Testis (tissue), 3 donors: Measurements from ENCODE around the gene OAF. TPM values are rescaled to one million over a fixed set of nuclear protein-coding genes. Genes with fewer than 3 reads are reported as not detected.
"Not testable (repeated sequence)": the region's sequence is repeated elsewhere in the genome, so short reads cannot be mapped to it uniquely, and the experiment has no call there.

Experiments used
- DNase-seq: peaks from one replicate; pipeline ENCODE4 v3.0.0-alpha.2; 2019
- H3K27ac ChIP-seq, 2 donors: fragments of 200-600 bp; sonication (generic); one replicate each; pipeline ENCODE4 v1.5.1; 2019
- H3K27me3 ChIP-seq: fragments of 200-600 bp; sonication (generic); one replicate; pipeline ENCODE4 v1.5.1; 2019
- H3K36me3 ChIP-seq: fragments of 200-600 bp; sonication (generic); one replicate; pipeline ENCODE4 v1.5.1; 2017; ENCODE audit warnings: low read depth; ENCODE audit errors: missing control alignments
- H3K4me1 ChIP-seq: fragments of 200-600 bp; sonication (generic); one replicate; pipeline ENCODE4 v1.5.1; 2019
- H3K4me3 ChIP-seq, 2 donors: fragments of 200-600 bp; sonication (generic); one replicate each; pipeline ENCODE4 v1.5.1; 2017 to 2019
- H3K9me3 ChIP-seq: fragments of 200-600 bp; sonication (generic); one replicate; pipeline ENCODE4 v1.5.1; 2017
- POLR2A ChIP-seq: fragments of 450-650 bp; IDR thresholded peaks from one replicate; pipeline ENCODE4 v1.6.1; 2017; ENCODE audit warnings: antibody characterized with exemption, mild to moderate bottlenecking, moderate library complexity
- WGBS, 2 donors: methylation state at CpG; one replicate each; pipeline ENCODE4 v1.1.5; 2018; 5-methylcytosine and 5-hydroxymethylcytosine counted together
- intact Hi-C: fragments of 100-400 bp; cut with DNase I; formaldehyde crosslinking; loops from one replicate; pipeline ENCODE4 v1.15.1; 2023; ENCODE audit warnings: low total_unique reads
- polyA plus RNA-seq: library from polyadenylated mRNA; stranded (reverse); fragments of 350-450 nt; fragmentation: Illumina TruSeq; extraction: RNeasy Lipid Tissue Mini Kit (QIAGEN cat#74804); gene quantifications from one replicate; pipeline ENCODE4 v1.2.3, GENCODE V29; 2014; ENCODE audit warnings: low read depth, low replicate concordance; ENCODE audit not compliant: insufficient read depth
- total RNA-seq, 2 donors: library from RNA; depleted of rRNA; stranded (reverse); fragments of >200 nt; gene quantifications; one replicate each; pipeline ENCODE4 v1.2.3, GENCODE V29; 2016
- TF ChIP-seq, protein P1 (sequence below), 3 experiments: fragments of 450-650 bp in 2 of 3; fragments of 200-600 bp in 1 of 3; sonication (generic) in 1 of 3; IDR thresholded peaks; one replicate each; pipeline ENCODE4 v1.5.1; 2016 to 2019; ENCODE audit warnings: antibody characterized with exemption in 3 of 3, mild to moderate bottlenecking in 2 of 3, moderate library complexity in 1 of 3

The OAF gene
- total and polyA plus RNA-seq, 3 donors from 2014 or later, result 8.5 to 22.6 (median 11.0) TPM

DNA sequence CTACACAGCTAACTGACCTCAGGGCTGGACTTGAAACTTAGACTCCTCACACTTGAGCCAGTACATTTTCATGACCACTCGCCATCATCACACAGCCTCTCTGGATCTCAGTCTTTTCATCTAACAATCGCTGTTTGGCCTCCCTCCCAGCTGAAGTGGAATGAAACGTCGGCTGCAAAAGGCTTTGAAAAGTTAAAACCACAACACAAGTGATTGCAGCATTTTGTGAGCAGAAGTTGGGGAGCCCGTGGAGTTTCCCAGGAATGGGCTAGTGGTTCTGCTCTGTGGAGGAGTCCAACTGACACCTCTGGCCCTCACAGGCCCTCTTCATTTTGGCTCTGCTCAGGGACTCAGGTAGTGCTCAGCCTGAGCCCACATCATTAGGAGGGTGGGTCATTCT, 37.0 kb upstream of the OAF start:
- Histone ChIP-seq H3K36me3 (no peaks in the 10 kb centered on the region), H3K9me3 (no peaks in the 10 kb centered on the region), H3K4me3 (no peak overlapping the region), H3K27me3 (no peaks in the 10 kb centered on the region), H3K4me1 (peaks cover 2% of the 10 kb centered on the region), H3K27ac (no peak overlapping the region)
- no peak for TF ChIP-seq POLR2A
- intact Hi-C loops, result loop anchor here (5.0 kb wide), 1 partner anchor 53 kb away; no protein-coding TSS in a partner anchor
- 60 to 70% methylated on average over 5 of the region's 5 CpGs for WGBS, 2 donors
- DNase-seq, result no peak

DNA sequence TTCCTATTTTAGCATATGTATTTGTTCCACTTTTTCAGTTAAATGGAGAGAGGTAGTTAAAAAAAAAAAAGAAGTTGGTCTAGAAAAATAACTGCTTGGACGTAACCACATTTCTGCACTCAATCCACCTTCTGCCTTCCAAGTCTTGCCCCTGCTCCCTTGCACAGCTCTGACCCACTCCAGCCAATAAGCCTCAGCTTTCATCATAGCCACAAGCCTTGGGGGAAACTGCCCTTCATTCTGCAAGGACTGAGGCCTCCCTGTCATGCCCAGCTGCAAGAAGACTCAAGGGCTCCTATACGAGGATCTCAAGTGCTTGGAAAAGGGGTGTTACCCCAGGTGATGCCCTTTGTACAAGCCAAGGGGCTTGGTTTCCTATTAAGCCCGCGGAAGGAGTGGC, 36.0 kb upstream of the OAF start:
- no peaks in the 10 kb centered on the region for H3K27me3 ChIP-seq
- DNase-seq, result no peak
- no peaks in the 10 kb centered on the region for H3K9me3 ChIP-seq
- H3K4me3 ChIP-seq, result no peak overlapping the region
- H3K4me1 ChIP-seq, result no peaks in the 10 kb centered on the region
- H3K27ac ChIP-seq, result no peak overlapping the region
- intact Hi-C loops, result loop anchor here (5.0 kb wide), 2 partner anchors 42 to 52 kb away; no protein-coding TSS in a partner anchor
- TF ChIP-seq, protein P1, sequence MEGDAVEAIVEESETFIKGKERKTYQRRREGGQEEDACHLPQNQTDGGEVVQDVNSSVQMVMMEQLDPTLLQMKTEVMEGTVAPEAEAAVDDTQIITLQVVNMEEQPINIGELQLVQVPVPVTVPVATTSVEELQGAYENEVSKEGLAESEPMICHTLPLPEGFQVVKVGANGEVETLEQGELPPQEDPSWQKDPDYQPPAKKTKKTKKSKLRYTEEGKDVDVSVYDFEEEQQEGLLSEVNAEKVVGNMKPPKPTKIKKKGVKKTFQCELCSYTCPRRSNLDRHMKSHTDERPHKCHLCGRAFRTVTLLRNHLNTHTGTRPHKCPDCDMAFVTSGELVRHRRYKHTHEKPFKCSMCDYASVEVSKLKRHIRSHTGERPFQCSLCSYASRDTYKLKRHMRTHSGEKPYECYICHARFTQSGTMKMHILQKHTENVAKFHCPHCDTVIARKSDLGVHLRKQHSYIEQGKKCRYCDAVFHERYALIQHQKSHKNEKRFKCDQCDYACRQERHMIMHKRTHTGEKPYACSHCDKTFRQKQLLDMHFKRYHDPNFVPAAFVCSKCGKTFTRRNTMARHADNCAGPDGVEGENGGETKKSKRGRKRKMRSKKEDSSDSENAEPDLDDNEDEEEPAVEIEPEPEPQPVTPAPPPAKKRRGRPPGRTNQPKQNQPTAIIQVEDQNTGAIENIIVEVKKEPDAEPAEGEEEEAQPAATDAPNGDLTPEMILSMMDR (IDR thresholded peaks at IDR 0.05), result no peak
- no peak for TF ChIP-seq POLR2A
- WGBS, 2 donors, result 90 to 95% methylated on average over 4 of the region's 4 CpGs
- no peaks in the 10 kb centered on the region for H3K36me3 ChIP-seq

DNA sequence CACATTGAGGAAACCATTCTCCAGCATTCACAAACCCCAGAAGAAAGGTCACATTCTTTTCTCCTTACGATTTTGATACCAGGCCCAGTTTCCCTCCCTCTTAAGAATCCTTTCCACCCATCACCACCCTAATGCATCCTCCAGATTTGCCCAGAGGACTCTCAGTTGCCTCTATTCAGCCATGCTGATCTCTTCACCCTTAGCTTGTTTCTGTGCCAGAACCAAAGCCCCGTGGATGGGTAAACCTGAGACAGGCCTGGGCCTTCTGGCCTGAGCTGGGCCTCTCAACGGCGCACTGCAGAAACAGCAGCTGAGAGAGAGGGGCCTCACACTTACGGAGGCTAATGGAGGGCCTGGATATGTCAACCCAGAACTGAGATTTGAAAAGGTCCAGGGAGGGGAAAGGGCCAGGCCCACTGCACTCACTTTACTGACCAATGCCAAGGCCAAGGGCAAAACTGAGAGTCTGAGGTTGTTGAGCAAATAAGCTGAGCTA, 32.2 kb upstream of the OAF start:
- Histone ChIP-seq H3K27ac (no peak overlapping the region), H3K36me3 (no peaks in the 10 kb centered on the region), H3K4me1 (no peaks in the 10 kb centered on the region), H3K9me3 (no peaks in the 10 kb centered on the region), H3K27me3 (no peaks in the 10 kb centered on the region), H3K4me3 (no peak overlapping the region)
- DNase-seq, result no peak
- TF ChIP-seq POLR2A, result no peak
- TF ChIP-seq, protein P1 (IDR thresholded peaks at IDR 0.05), result no peak
- WGBS, 2 donors, result 80 to 90% methylated on average over 3 to 5 of the region's 5 CpGs
- intact Hi-C loops, result loop anchor here (5.0 kb wide), 1 partner anchor 39 kb away; no protein-coding TSS in a partner anchor

DNA sequence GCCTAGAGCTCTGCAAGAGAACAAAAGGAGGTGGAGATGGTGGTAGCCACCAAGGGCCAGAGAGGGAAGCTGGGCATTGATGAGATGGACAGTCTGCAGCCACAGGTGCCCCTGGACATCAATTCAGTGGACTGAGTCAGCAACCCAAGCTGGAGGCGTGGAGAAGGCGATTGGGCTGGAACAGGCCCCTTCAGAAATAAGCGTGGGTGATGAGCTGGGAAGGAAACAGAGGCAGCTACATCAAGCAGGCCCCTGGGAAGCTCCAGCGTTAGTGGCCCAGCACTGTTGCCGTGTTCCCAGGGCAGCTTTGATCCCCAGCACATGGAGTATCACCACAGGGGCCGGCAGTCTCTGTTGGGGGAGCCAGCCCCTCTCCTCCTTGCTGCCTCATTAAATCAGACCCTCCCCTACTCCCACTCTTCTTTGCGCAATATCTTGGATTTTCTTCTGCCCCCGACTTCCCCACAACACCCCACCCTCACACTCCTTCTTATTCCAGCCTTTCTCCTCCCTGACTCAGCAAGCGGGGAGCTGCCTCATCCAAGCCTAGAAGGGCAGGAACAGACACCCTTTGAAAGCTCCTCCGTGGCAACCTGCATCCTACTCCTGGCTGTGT, 31.7 kb upstream of the OAF start:
- Histone ChIP-seq H3K27me3 (no peaks in the 10 kb centered on the region), H3K27ac (no peak overlapping the region), H3K9me3 (no peaks in the 10 kb centered on the region), H3K4me3 (no peak overlapping the region), H3K4me1 (no peaks in the 10 kb centered on the region), H3K36me3 (no peaks in the 10 kb centered on the region)
- WGBS, 2 donors, result 88 to 89% methylated on average over 10 of the region's 10 CpGs
- TF ChIP-seq, protein P1 (IDR thresholded peaks at IDR 0.05), result no peak
- no peak for TF ChIP-seq POLR2A
- intact Hi-C loops, result loop anchor here (5.0 kb wide), 1 partner anchor 38 kb away; no protein-coding TSS in a partner anchor
- no peak for DNase-seq

DNA sequence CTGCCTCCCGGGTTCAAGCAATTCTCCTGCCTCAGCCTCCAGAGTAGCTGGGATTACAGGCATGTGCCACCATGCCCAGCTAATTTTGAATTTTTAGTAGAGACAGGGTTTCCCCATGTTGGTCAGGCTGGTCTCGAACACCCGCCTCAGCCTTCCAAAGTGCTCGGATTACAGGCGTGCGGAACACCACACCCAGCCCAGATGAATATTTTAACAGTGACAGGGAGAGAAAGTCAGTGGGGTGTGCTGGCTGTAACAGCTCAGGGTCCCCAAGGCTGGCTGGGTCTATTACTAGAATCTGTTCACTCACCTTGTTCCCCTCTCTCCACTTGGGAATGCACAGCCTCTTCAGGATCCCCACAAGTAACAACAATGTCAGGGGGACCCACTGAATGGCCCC, 30.8 kb upstream of the OAF start:
- H3K36me3 ChIP-seq, H3K4me1 ChIP-seq, H3K27ac ChIP-seq, H3K27me3 ChIP-seq, H3K4me3 ChIP-seq, DNase-seq, intact Hi-C loops, H3K9me3 ChIP-seq: not testable (repeated sequence)
- 93 to 97% methylated on average over 3 to 6 of the region's 6 CpGs for WGBS, 2 donors
